ENCODE data around the gene FREM1.
A peak's percentile ranks its signal among the peaks of the same experiment; 100 is the strongest.

The FREM1 gene

DNA sequence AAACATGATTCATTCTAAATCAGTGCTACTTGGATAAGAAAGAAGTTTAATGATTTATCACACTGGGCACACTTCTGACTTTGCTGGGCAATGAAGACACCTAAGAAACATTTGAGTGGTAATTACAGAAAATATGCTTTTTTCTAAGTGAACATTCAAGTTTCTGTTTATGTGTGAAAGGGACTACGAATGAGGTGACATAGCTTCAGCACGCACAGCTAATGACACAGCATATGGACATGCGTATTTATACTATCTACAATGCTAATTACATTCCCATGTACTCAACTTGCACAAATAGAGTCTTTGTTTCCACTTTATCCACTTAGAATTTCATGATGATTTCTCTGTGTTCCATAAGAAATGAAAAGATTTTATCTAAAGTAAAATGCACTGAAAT is 40.6 kb downstream of the FREM1 start:
- no peak for DNase-seq

DNA sequence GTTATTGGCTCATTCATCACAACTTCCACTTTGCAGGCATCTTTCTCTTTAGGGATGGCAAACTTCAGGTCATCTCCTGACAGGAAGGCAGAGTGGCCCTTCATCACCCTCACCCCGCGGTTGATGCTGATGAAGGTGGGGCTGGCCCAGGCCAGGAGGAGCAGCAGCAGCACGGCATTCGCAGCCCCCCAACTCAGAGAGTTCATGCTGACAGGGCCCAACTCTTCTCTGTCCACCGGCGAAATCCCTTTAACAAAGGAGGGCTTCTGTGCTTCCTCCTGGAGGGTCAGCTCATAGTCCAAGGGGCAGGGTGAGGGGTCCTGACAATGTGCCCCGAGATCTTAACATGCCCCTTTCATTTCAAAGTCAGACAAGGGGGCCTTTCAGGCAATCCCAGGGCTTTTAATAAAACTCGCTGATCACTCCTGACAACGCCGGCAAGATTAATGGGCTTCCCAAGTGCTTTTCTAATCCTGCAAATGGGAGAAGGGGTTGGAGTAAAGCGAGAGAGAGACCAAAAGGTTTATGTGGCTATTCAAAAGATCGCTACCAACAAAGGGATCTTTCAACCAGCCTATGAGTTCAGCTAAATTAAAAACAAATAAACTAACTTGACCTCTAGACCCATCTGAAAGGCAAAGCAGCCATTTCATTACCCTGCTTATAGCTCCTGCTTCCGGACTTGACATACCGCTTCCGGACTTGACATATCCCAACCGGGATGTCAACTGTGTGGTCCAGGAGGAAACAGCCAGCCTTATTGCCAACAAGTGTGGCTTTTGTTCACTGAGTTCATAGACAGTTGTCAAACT is 41.2 kb downstream of the FREM1 start:
- DNase-seq, result no peak

DNA sequence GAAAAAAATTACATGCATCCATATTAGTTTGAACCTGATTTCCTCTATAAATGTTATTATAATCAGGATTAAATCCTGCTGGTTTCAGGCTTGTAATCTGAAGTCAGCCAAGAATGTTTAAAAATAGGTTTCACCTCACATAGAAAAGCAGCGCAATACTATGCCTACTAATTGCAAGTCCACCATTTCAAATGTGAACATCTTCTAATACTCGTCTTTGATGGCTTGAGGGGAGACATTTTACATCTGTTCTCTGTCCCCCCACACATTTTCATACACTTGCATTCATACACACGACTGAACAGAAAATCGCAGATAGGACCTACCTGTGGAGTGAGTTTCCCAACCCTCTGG is 41.8 kb downstream of the FREM1 start:
- no peak for DNase-seq

DNA sequence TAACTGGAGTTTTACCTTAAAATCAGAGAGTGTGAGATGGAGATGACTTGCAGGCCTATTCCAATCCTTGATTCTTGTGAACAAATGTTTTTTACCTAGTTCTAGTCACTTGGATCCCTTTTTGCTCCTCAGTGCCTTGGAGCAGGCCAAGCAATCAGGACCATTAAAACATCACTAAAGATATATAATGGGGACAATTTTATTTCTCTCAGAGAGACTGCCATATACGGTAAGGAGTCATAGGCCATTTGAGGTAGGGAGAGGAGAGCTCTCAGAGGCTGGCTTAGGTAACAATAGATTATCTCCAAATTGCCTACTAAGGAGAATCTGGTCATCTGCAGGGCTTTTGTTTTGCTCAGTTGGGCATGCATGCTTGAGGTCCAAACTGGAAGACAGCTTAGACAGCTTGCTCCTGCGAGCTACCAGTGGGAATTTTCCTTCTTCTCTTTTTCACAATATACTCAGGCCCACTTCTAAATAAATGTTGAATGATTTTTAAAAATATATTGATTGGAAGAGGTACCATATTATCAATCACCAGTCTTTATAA is 44.0 kb downstream of the FREM1 start:
- no peak for DNase-seq

DNA sequence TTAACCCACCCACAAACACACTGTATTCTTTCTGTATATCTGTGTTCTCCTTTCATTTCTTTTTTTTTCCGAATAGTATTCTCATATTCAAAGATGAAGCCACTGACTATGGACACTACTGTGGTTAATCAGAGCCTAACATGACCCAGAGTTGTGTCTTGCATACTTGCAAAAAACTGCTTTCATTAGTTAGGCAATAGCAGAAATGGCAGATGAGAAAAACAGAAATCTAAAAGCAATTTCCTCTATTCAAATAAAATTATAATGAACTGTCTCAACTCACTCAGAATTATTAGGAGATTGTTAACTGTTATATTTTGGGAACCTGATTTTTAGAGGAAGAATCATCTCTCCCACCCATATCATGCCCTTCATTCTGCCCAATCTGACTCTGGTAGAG is 45.9 kb downstream of the FREM1 start:
- DNase-seq, result no peak

DNA sequence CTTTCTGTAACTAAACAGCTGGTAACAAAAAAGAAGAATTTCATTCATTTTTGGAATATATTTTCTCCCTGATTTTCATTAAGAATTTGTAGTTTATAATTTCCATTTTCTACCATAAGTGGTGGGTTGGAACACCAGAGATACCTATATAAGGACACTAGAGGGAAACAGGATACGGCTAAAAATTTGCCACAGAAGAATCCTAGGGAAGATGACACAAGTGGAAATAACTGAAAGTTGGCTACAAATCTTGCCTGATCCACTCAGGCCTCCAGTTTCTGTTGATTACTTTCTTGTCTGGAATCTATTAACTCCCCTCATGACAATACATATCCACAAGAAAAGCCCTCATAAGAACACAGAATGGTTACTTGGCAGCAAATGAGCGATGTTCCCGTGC is 46.8 kb downstream of the FREM1 start:
- no peak for DNase-seq

DNA sequence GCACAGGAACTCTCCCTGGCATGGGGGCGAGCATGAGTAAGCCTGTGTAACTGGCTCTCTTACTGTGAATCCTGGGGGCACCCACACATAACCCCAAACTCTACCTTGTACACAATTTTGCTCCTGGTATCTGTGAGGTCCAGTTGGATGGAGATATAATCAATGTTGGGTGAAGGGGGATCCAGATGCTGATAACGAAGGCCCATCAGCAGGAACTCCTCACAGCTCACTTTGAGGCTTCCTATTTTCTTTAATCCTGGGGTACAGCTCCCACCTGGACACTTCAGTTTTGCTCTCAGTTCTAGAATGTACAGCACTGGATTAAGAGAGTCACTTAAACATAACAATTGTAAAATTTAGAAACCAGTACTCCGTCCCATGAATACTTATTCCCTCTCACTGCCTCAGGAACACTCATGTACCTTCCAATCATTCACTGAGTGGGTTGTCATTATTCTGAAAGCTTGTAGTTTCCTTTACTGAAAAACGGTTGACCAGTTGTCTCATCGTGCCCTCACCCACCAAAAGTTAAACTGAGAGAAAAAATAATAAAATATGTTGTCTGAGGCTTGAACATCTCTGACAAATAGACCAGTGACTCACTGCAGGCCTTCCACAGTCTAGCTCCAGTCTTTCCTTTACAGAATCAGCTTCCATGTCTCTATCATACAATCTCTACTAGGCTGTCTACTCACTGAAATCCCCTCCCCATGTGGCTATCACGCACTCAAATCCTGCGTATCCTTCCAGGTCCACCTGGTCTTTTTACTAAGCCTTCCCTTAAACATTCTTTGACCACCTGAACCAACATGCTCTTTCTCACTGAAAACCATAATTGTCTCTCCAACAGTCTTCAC is 52.6 kb downstream of the FREM1 start:
- no peak for DNase-seq

DNA sequence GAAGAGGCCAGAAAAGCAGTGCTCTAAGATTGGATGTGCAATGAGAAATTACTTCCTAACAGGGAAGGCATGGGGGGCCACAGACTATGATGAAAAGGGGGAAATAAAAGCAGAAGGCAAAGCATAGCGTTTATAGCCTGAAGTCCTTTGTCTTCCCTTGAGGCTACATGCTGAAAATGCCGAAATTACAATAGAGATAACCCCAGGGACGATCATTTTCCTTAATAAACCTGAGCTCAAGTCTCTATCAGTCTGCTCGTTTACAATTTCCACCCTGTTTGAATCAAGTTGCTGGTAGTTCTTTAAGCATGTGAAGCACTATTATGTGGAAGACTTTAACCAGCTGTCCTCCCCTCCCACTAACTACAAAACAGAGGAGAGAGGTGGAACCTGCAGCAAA is 60.4 kb downstream of the FREM1 start:
- DNase-seq, result no peak

DNA sequence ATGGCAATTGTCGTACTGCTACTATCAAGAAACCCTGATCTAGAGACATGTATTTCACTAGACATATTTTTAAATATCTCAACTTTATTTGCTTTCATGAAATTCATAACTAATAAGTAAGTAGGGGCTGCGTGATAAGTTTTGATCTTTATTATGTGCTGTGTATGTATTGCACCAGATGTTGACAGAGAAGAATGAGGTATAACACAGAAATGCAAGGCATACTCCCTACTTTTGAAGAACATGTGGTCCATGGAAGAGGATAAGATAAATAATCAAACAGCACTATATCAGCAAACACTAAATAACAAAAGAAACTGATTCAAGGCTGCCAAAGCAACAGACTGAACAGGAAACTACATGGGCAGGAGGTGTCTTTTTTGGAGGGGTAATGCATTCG is 60.9 kb downstream of the FREM1 start:
- DNase-seq, result no peak

DNA sequence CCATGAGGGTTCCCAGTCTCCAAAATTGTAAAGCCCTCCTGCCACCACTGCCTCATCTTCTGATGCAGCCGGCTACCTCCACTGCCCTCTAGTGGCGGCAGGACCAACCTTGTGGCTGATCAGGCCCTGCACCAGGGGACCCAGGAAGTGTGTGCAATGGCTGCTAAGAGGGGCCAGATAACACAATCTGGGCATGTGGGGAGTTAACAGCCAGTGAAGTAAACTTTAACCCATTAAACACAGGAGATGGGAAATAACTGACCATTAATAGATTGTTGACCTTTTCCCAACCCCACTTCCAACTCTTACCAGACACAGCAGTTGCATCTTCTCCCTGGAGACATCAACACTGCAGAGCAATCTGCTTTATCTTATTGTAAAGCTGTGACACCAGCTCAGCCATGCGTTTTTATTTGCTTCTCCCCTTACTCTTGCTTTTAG is 63.3 kb downstream of the FREM1 start:
- DNase-seq, result peak; percentile 25 to 34

DNA sequence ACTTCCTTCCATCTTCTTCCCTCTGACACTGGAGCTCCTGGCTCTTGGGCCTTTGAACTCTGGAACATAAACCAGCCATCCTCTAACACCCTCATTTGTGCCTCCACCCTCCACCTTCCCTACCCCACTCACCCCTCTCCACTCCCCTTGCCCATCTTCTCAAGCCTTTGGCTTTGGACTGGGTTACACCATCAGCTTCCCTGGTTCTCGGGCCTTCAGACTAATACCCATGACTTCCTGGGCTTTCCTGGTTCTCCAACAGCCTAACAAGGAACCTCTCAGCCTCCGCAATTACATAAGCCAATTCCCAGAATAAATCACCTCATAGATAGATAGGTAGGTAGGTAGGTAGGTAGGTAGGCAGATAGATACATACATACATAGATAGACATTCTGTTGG is 67.1 kb downstream of the FREM1 start:
- no peak for DNase-seq

DNA sequence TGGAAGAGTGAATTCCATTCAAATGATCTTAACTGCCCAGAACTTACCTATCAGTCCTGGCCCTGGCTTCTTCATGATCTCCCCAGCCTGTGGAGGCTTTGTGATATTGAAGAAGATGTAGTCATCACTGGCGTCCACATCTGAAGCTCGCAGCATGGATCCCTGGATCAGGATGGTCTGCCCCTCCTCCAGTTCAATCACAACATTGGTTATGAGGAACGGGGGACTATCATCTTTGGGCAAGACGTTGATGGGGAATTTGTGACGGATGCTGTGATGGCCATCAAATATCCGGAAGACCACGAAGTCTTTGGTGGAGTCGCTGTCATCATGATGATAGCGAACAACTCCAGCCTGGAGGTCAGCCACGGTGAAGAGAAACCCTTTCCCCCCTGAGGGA is 68.0 kb downstream of the FREM1 start:
- no peak for DNase-seq

DNA sequence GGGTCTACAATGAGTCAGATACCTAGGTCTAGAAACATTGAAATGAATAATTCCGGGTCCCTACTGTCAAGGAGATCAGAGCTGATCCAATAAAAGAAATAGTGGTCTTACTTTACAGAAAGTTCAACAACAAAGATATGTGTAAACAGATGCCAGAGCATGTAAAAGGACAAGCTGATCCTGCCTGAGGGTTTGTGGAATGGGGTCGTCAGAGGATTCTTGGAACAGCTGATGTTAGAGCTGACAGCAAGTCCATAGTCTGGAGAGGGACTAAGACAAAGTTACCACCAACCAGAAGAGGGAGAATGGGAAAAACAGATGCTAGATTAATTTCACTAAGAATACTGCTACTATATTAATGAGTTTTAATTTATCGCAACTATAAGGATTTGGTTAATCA is 71.5 kb downstream of the FREM1 start:
- DNase-seq, result no peak

DNA sequence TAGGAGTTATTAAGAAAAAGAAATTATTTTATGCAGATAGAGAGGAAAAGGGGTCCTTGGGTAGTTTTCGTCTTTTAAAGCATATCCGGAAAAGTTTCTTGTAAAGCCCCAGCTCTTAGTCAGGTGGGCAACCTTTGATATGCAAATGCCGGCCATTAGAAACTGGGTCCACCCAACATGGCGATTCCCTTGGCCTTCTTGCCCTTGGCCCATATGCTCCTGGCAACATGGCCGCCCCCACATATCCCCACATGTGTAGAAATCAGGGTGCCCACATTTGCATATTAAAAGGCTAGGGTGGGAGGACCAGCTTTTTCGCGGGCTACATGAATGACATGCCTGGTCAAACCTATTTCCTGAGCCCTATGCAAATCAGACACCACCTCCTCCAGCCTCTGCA is 73.3 kb downstream of the FREM1 start:
- no peak for DNase-seq

DNA sequence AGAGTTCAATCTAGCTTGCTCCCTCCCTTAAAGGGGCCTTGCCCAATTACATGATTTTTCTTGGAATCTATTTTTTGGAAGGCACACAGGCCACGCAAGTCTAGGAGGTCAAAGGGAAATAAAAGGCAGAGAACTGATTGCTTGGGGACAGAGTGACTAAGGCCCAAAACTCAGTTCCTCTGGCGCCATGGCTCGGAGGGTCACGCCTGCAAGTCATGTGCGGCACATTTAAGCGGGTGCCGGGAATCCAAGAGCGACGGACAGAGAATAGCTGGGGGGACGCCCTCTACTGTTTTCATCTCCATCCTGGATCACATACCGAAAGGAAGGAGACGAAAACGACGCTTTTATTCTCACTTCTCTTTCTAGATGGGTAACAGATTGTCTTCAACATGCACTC is 78.6 kb downstream of the FREM1 start:
- no peak for DNase-seq

DNA sequence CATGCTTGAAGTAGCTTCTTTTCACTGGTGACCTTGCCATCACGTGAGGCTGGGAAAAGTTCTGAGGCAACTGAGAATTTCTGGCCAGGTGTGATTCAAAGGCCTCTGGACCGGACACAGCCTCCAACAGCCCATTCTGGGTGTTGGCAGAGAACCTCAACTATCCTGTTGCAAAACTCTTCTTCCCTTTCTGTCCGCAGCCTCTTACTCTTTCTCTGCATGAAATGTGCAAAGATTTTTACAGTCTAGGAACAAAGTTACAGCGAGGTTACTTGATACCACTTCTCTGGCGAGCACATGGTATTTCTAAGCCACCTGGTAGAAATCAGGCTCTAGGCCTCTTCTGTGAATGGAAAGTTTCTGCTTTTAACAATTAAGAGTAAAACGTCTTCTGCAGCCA is 79.2 kb downstream of the FREM1 start:
- no peak for DNase-seq

DNA sequence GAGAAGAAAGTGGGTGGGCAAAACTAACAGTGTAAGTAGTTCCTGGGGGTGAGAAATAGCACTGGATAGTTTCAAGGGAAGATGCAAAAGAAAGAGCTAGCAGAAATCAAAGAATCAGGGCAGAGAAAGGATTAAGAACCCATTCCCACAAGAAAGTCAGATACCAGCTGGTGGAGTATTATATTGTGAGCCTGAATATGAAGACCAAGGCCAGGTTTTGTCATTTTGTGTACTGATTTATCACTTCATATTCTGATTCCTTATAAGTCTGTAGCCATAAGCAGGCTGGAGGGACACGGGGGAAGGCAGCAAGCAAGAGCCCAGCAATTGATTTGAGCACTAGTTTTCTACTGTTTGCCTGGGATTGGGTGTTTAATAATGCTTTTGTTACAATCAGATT is 80.2 kb downstream of the FREM1 start:
- no peak for DNase-seq

DNA sequence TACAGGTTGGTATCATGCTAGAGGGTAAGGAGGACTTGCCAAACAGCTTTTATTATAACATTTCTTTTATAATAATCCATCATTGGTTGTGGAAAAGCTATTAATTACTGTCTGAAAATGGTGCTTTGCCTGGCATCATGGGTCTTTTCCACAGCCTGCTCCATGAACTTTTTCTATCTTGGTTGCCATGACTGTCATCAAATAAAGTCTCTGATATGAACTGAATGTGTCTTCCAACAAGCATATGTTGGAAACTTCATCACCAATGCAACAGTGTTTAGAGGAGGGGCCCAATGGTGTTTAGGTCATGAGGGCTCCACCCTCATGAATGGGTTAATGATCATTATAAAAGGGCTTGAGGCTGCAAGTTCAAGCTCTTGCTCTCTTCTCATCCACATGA is 81.0 kb downstream of the FREM1 start:
- DNase-seq, result no peak

DNA sequence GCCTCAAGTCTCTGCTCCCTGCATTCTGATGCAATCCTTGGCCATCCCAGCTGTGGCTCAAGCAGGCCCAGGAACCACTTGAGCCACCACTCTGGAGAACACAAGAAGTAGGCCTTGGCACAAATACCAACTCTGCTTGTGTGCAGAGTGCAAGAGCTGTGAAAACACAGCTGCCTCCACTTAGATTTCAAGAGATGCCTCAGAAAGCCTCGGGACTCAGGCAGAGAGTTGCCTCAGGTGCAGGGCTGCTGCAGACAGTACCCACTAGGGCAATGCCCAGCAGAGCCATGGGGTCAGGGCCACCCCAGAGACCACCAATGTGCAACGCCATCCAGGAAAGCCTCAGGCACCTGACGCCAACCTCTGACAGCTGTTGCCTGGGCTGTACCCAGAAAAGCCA is 82.4 kb downstream of the FREM1 start:
- no peak for DNase-seq

DNA sequence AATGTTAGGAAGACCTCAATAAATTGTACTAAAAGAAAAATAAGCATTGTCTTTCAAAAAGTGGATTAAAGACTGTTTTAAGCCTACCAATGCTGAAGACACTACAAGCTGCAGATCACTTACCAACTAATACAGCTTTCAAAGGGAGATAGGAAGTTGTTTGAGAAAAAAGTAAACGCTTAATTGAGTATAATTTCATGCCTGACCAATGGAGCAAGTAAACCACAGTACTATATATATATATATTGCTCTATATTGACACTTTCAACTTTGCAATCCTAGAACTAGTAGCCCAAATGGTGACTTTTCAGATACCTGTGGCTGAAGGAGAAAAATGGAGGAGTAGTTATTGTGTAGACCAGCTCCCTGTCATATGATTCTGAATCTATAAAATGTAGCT is 85.7 kb downstream of the FREM1 start:
- no peak for DNase-seq

DNA sequence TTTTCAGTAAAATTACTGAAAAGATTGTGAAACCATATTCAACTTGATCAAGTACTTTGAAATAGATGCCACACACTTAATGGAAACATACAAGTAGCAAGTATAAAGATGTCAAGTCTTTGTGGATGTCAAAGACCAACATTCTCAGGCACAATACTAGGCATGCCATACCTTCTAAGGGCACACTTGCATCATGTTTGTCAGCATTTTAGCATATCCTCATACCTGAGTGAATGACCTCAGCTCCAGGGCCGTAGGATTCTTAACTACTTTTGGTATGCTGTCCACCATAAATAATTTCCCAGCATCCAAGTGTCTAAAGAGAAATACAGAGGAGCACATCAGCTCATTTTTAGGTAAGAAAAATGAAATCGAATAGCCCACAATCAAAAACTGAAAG is 86.4 kb downstream of the FREM1 start:
- no peak for DNase-seq

DNA sequence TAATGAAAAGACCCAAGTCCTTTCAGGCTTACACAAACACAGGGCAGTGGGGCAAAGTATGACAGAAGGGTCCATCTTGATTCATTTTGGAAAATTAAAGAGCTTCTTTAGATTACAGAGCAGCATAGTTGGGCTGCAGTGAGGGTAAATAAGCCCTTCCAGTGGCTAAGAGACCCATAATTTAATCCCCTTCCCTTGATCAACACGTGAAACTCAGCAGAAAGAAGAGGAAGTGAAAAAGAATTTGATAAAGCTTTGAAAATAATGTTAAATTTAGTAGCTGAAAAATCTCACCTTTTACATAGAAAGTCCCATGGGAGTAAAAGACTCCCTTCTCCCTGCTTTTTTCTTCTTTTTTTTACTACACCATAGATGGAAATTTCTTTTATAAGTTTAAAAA is 87.6 kb downstream of the FREM1 start:
- DNase-seq, result no peak

DNA sequence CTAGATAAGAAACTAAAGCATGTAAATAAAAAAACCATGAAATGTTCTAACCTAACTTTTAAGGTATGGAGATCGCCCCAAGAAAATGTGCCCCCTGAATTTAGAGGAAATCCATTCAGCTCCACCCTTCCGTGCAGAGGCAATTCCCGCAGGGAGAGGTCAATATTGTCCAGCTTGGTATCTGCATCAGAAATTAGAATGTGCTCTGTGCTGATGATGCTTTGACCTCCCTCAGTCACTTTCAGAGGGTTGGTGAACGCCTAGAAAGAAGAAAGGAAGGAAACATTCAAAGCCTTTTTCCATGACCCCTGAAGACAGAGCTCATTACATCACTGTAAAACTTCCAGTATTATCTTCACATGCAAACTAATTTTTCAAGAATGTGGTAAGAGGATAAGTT is 91.0 kb downstream of the FREM1 start:
- DNase-seq, result no peak

DNA sequence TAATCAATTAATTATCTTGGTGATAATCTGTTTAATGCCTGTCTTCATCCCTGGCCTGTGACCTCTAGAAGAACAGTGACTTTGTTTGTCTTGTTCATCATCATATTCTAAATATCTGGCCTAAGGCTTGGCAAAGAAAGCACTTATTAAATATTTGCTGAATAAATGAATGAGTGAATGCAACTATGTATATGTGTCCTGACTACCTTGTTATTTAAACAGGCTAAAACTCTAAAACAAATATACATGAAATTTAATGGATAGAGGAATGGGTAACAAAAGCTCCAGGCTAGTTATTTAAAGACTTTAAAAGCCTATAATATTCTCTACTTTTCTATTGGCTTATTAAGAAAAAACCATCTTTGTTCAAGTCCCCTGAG is 96.0 kb downstream of the FREM1 start:
- no peak for DNase-seq
